Lung (tissue), 12 donors: ENCODE results near the gene CIDEB. TPM values are rescaled to one million over a fixed set of nuclear protein-coding genes. Genes with fewer than 3 reads are reported as not detected.
A peak's percentile ranks its signal among the peaks of the same experiment; 100 is the strongest.

Experiments
- ATAC-seq: fragments of 200-7000 bp; cut with Tn5 transposase; one replicate; pipeline ENCODE4 v1.9.1; 2020; ENCODE audit warnings: moderate number of reproducible peaks; ENCODE audit not compliant: insufficient read depth, low FRiP score
- DNase-seq, 3 donors: peaks; one replicate each; pipeline ENCODE4 v3.0.0-alpha.2; 2013 to 2017
- H3K27ac ChIP-seq, 2 donors: one replicate each; pipeline ENCODE4 v1.5.1; 2013; ENCODE audit warnings: mild to moderate bottlenecking in 2 of 2, moderate library complexity in 2 of 2, control low read depth in 1 of 2, inconsistent platforms in 1 of 2, low read depth in 1 of 2, low read length in 1 of 2
- H3K27me3 ChIP-seq, 3 donors: one replicate each; pipeline ENCODE4 v1.5.1; 2013; ENCODE audit warnings: low read length in 2 of 3; ENCODE audit not compliant: control insufficient read depth in 3 of 3, insufficient read depth in 3 of 3
- H3K36me3 ChIP-seq, 4 donors: one replicate each; pipeline ENCODE4 v1.5.1; 2013; ENCODE audit warnings: low read length in 4 of 4, mild to moderate bottlenecking in 1 of 4, moderate library complexity in 1 of 4; ENCODE audit not compliant: control insufficient read depth in 4 of 4, insufficient read depth in 4 of 4
- H3K4me1 ChIP-seq, 5 donors: one replicate each; pipeline ENCODE4 v1.5.1; 2013; ENCODE audit warnings: low read length in 5 of 5, mild to moderate bottlenecking in 2 of 5, moderate library complexity in 1 of 5; ENCODE audit not compliant: control insufficient read depth in 5 of 5, insufficient read depth in 5 of 5
- H3K4me3 ChIP-seq: one replicate; pipeline ENCODE4 v1.5.1; 2013; ENCODE audit warnings: mild to moderate bottlenecking, control low read depth, moderate library complexity
- H3K9ac ChIP-seq, 2 donors: one replicate each; pipeline ENCODE4 v1.5.1; 2013; ENCODE audit warnings: low read length in 2 of 2, control low read depth in 1 of 2; ENCODE audit not compliant: insufficient read depth in 1 of 2
- H3K9me3 ChIP-seq, 4 donors: one replicate each; pipeline ENCODE4 v1.5.1; 2013; ENCODE audit warnings: low read length in 3 of 4, mild to moderate bottlenecking in 1 of 4, moderate library complexity in 1 of 4; ENCODE audit not compliant: control insufficient read depth in 4 of 4, insufficient read depth in 3 of 4
- WGBS, 2 donors: extraction: QIAGEN DNeasy Blood & Tissue Kit; methylation state at CpG; one replicate each; pipeline ENCODE4 v1.1.7; 2013; 5-methylcytosine and 5-hydroxymethylcytosine counted together
- polyA plus RNA-seq, 2 donors: library from polyadenylated mRNA; stranded (reverse); fragments of 200-250 nt; gene quantifications; one replicate each; pipeline ENCODE4 v1.2.1, GENCODE V29; 2013
- total RNA-seq, 2 donors: library from RNA; depleted of rRNA in 1 of 2; stranded (reverse); fragments of >200 nt in 1 of 2; gene quantifications; one replicate each; pipeline ENCODE4 v1.2.1, GENCODE V29; 2014 to 2021
- TF ChIP-seq, protein P1 (sequence below): IDR thresholded peaks from 2 replicates; pipeline ENCODE4 v1.5.1; 2012; ENCODE audit warnings: mild to moderate bottlenecking; ENCODE audit errors: control extremely low read depth, extremely low read depth
- donor health status: control.
- donor health status: control.
- donor health status: Bipolar disorder and iron deficiency.
- donor health status: healthy.
- donor health status: DM: yes; HTN: yes; CAD: no.

Gene CIDEB
- total and polyA plus RNA-seq, 4 donors = 8.3 to 19.7 (median 14.2) TPM

DNA sequence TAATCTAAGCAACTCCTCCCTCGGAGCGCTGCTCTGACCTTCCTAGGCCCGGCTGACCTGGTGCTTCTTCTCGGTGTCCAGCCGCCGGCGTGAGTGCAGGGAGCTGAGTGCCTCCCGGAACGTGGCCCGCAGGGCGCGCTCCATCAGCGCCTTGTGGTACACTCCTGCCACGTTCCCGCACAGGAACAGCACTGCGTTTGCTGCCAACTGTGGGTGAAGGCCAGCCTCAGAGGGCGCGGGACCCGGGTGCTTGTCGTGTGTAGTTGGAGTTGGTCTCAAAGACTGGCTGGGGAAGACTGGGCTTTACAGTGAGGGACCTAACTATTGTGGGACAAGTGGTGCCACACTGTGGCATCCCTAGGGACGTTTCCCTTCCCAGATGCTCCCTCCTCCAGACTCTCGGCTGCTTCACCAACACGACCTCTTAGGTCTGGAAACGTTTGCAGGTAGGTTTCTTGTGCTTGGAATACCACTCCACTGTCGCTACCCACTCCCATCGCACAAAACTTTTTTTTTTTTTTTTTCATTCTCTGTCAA lies 24.0 kb upstream of the CIDEB start:
- Histone ChIP-seq H3K4me1 (peaks cover 0 to 20% (median 9%) of the 10 kb centered on the region in 5 donors), H3K36me3 (peaks cover 0 to 4% (median 0%) of the 10 kb centered on the region in 4 donors)

DNA sequence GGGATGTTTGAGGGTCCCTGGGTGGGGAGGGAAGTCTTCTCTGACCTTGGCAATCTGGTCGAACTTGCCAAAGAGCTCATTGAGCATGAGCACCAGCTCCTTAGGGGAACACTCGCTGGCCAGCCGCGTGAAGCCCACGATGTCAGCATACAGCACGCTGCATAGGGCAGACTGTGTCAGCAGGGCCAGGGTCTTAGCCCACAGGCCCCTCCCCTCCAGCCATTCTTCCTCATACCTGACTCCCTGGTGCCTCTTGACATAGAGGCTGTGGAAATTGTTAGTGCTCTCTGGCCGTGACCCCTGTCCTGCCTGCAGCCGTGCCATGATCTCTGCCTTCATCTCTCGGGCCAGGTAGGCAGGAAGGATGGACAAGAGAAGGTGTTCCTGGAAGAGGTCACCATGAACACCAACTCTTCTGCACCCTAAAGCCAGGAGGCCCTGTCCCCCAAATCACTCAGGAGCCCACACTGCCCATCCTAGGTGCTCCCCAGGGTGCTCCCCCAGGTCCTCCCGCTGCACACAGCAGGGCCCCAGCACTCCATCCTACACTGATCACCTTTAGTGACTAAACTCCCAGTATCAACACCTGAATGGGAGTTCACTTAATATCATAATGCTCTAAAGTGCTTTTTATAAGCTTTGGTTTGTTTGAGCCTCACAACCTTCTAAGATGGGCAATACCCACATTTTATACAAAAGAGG lies 23.3 kb upstream of the CIDEB start:
- peaks cover 0 to 38% (median 32%) of the 10 kb centered on the region in 3 donors for H3K27me3 ChIP-seq
- TF ChIP-seq, protein P1, sequence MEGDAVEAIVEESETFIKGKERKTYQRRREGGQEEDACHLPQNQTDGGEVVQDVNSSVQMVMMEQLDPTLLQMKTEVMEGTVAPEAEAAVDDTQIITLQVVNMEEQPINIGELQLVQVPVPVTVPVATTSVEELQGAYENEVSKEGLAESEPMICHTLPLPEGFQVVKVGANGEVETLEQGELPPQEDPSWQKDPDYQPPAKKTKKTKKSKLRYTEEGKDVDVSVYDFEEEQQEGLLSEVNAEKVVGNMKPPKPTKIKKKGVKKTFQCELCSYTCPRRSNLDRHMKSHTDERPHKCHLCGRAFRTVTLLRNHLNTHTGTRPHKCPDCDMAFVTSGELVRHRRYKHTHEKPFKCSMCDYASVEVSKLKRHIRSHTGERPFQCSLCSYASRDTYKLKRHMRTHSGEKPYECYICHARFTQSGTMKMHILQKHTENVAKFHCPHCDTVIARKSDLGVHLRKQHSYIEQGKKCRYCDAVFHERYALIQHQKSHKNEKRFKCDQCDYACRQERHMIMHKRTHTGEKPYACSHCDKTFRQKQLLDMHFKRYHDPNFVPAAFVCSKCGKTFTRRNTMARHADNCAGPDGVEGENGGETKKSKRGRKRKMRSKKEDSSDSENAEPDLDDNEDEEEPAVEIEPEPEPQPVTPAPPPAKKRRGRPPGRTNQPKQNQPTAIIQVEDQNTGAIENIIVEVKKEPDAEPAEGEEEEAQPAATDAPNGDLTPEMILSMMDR = no peak
- H3K36me3 ChIP-seq = peaks cover 0 to 4% (median 0%) of the 10 kb centered on the region in 4 donors
- H3K9ac ChIP-seq = no peak overlapping the region
- ATAC-seq (no peak), DNase-seq (no peak)
- peaks cover 0 to 20% (median 9%) of the 10 kb centered on the region in 5 donors for H3K4me1 ChIP-seq
- no peaks in the 10 kb centered on the region for H3K9me3 ChIP-seq
- WGBS, 2 donors = 88 to 94% methylated on average over 10 of the region's 10 CpGs
- no peak overlapping the region for H3K4me3 ChIP-seq
- no peak overlapping the region for H3K27ac ChIP-seq

More for the DNA sequence above, 24.0 kb upstream of the CIDEB start:
- Histone ChIP-seq H3K9ac (no peak overlapping the region), H3K4me3 (no peak overlapping the region), H3K27me3 (peaks cover 0 to 45% (median 36%) of the 10 kb centered on the region in 3 donors), H3K27ac (no peak overlapping the region), H3K9me3 (no peaks in the 10 kb centered on the region)
- DNase-seq = no peak
- TF ChIP-seq, protein P1 = no peak
- WGBS, 2 donors = 54 to 57% methylated on average over 26 of the region's 26 CpGs
- ATAC-seq = no peak

DNA sequence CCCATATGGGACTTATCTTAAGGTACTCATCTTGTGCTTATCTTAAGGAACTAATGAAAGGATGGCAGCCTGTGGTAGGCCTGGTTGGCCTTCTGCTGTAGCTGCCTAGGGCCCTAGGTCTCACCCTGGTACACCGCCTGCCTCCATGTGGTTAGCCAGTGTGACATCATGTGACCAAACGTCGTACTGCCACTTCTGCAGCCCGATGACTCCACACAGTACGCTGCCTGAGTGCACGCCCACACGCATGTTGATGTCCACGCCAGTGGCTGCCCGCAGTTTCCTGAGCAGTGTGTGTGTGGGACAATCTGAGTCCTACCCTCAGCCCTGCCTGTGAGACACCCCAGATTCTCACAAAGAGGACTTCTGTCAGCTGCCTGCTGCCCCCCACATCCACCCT lies 22.0 kb upstream of the CIDEB start:
- Histone ChIP-seq H3K9me3 (no peaks in the 10 kb centered on the region), H3K27me3 (peaks cover 0 to 25% (median 20%) of the 10 kb centered on the region in 3 donors), H3K9ac (no peak overlapping the region), H3K4me1 (peaks cover 0 to 17% (median 6%) of the 10 kb centered on the region in 5 donors), H3K4me3 (no peak overlapping the region), H3K27ac (peak overlapping the region in 1 of 2 donors; percentile 34), H3K36me3 (peaks cover 0 to 4% (median 0%) of the 10 kb centered on the region in 4 donors)
- DNase-seq (no peak), ATAC-seq (no peak)
- WGBS, 2 donors = 32 to 51% methylated on average over 9 of the region's 9 CpGs
- TF ChIP-seq, protein P1 = no peak
